ENCODE measurements around the gene FPR2. TPM values are rescaled to one million over a fixed set of nuclear protein-coding genes. Genes with fewer than 3 reads are reported as not detected.

FPR2 gene
- total and polyA plus RNA-seq, 2 of the 13 experiments (the other 11 are each of a cell fraction or from before 2014, with no cell fraction given): not detected

DNA sequence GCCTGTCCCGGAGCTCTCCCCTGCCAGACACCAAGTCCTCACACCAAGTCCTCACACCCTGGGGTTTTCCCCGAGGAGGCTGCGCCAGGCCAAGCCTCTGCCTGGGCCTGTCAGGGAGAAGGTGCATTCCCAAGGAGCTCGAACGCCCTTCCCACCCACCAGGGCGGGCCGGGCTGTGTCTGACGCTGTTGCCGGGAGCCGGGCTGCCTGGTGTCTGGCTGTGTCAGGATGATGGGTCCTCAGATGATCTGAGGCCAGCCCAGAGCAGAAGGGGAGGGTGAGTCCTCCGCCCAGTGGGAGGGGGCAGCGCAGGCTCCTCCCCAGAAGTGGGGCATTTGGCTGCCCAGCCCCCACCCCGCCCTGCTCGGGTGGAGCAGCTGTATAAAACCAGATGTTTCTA is 34.9 kb upstream of the FPR2 start (continued):
- TF ChIP-seq, protein P1, sequence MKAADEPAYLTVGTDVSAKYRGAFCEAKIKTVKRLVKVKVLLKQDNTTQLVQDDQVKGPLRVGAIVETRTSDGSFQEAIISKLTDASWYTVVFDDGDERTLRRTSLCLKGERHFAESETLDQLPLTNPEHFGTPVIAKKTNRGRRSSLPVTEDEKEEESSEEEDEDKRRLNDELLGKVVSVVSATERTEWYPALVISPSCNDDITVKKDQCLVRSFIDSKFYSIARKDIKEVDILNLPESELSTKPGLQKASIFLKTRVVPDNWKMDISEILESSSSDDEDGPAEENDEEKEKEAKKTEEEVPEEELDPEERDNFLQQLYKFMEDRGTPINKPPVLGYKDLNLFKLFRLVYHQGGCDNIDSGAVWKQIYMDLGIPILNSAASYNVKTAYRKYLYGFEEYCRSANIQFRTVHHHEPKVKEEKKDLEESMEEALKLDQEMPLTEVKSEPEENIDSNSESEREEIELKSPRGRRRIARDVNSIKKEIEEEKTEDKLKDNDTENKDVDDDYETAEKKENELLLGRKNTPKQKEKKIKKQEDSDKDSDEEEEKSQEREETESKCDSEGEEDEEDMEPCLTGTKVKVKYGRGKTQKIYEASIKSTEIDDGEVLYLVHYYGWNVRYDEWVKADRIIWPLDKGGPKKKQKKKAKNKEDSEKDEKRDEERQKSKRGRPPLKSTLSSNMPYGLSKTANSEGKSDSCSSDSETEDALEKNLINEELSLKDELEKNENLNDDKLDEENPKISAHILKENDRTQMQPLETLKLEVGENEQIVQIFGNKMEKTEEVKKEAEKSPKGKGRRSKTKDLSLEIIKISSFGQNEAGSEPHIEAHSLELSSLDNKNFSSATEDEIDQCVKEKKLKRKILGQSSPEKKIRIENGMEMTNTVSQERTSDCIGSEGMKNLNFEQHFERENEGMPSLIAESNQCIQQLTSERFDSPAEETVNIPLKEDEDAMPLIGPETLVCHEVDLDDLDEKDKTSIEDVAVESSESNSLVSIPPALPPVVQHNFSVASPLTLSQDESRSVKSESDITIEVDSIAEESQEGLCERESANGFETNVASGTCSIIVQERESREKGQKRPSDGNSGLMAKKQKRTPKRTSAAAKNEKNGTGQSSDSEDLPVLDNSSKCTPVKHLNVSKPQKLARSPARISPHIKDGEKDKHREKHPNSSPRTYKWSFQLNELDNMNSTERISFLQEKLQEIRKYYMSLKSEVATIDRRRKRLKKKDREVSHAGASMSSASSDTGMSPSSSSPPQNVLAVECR (CRISPR knock-in tag; IDR thresholded peaks at IDR 0.05; ENCODE audit: borderline replicate concordance): no peak
- TF ChIP-seq SIX4 (CRISPR knock-in tag; IDR thresholded peaks at IDR 0.05): no peak
- no peak for TF ChIP-seq ZNF703 (CRISPR knock-in tag; IDR thresholded peaks at IDR 0.05; ENCODE audit: borderline replicate concordance)
- TF ChIP-seq, protein P2, sequence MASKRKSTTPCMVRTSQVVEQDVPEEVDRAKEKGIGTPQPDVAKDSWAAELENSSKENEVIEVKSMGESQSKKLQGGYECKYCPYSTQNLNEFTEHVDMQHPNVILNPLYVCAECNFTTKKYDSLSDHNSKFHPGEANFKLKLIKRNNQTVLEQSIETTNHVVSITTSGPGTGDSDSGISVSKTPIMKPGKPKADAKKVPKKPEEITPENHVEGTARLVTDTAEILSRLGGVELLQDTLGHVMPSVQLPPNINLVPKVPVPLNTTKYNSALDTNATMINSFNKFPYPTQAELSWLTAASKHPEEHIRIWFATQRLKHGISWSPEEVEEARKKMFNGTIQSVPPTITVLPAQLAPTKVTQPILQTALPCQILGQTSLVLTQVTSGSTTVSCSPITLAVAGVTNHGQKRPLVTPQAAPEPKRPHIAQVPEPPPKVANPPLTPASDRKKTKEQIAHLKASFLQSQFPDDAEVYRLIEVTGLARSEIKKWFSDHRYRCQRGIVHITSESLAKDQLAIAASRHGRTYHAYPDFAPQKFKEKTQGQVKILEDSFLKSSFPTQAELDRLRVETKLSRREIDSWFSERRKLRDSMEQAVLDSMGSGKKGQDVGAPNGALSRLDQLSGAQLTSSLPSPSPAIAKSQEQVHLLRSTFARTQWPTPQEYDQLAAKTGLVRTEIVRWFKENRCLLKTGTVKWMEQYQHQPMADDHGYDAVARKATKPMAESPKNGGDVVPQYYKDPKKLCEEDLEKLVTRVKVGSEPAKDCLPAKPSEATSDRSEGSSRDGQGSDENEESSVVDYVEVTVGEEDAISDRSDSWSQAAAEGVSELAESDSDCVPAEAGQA (IDR thresholded peaks at IDR 0.05; ENCODE audit: low read depth): no peak
- TF ChIP-seq, protein P2 (CRISPR knock-in tag; IDR thresholded peaks at IDR 0.05; ENCODE audit: borderline replicate concordance): no peak
- TF ChIP-seq ZNF431 (CRISPR knock-in tag; IDR thresholded peaks at IDR 0.05; ENCODE audit: borderline replicate concordance, low read depth): no peak

Measured in HepG2 (cell line).